ENCODE measurements around the gene CHI3L1. TPM values are rescaled to one million over a fixed set of nuclear protein-coding genes. Genes with fewer than 3 reads are reported as not detected.

CHI3L1 gene
- total RNA-seq, 1 donor from 2014 or later, result 7.4 TPM

GRCh38 chr1:203156280-203156679 is 30.2 kb downstream of the CHI3L1 start:
- intact Hi-C loops (cut with DNase I), result no loop called here
- no peak for DNase-seq (ENCODE audit: low spot score)

DNA sequence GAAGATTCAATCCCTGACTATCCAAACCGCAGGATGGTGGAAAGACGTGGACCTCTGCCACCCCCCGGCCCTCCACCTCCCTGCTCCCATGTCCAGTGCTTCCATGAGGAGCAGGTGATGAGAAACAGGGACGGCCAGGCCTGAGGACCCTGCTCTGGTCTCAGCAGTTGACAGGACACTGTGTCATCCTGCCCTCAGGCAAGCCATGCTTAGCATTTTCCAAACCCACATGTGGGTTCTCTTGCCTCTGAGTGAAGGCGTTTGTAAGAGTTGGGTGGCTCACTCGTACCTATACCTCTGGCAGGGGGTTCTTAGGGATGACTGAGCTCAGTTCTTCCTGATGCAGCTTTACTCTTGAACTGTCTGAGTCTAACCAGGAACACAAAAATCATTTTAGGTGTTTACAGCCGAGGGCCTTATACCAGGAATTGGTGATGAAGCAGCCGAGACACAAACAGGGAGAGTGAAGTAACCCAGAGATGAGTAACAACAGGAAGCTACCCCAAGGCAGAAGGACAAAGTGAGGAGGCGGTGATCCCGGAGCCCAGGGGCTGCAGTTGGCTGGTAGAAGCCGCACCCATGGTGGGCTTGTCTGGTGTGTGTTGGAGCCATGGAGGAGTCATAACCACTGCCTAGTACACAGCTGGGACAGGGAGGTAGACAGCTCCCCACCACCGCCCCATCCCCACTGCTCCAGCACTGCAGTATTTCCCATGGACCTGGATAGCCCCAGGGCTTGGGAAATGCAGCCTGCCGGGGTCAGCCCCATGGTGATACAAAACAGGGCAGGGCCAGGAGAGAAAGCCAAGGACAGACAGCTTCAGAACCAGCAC is 32.3 kb downstream of the CHI3L1 start:
- intact Hi-C loops (cut with DNase I), result no loop called here

DNA sequence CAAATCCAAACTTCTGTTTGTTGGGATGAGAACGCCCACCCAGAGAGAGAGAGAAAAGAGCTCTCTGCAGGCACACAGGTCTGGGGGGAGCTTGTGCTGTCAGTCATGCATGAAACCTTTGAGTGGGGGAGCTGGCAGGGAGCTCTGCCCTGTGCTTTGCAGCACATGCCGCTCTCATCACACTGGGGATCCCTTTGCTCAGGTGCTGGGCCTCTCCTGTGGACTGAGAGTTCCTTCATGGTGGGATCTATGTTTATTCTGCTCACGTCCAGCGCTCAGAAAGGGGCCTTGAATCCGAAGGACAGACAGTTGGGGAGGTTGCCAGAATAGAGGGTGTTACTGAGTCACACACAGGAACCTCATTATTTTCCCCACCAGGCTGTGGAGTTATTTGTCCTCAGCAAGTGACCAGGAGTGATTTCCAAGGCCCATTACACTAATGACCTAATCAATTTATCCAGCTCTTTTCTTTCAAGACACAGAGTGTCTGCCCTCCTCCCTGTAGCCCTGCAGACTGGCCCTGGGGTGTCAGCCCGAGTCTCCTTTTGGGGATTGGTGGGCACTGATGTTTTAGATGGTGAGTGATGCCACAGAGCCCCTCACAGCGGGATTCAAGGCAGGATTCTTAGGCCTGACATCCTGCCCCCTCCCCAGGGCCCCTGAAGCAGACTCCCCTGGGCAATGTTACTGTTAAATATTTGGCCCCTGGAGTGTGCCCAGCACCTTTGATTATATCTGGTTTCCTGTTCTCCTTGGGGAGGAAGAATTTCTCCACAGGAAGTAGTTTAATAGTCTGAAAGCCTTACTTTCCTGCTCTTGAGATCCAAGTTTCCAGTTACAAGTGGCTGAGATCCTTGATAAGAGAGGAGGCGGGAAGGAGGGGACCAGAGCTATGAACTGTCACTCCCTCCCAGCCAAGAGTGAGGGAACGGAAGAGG is 33.2 kb downstream of the CHI3L1 start:
- no peak for DNase-seq (ENCODE audit: low spot score)

More for the DNA sequence above, 32.3 kb downstream of the CHI3L1 start:
- no peak for DNase-seq (ENCODE audit: low spot score)

GRCh38 chr1:203152158-203153034 is 34.1 kb downstream of the CHI3L1 start:
- intact Hi-C loops (cut with DNase I), result no loop called here
- DNase-seq (ENCODE audit: low spot score), result no peak

More for the DNA sequence above, 33.2 kb downstream of the CHI3L1 start:
- intact Hi-C loops (cut with DNase I), result no loop called here

DNA sequence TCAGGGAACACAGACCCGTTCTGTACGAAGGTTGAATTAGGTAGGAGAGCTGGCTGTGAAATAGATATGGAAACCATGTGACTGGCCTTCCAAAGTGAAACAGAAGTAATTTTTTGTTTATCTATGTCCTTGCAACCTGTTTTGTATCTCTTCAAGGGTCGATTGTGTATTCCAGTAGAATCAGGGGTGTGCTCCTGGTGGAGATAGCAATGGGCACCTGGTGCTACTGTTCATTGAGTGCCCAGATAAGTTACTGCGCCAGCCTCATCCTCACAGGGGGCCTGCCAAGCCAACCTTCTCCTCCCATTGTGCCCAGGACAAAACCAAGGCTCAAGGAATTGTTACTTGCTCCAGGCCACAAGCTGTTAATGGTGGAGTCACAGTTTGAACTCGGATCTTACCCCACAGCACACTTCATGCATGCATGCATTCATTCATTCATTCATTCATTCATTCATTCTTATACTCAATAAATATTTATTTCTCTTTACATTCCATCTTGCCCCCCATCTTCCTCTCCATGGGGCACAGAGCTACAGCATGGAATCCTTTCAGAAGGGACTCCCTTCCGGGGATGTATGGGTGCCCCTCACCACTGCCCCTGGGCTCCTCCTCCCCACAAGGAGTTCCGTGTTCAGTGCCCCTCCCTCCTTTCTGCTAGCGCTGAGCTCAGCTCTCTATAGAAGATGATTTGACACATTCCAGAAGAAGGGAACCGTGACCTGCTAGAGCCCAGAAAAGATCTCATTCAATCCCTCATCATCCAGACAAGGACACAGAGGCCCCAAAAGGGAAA is 34.9 kb downstream of the CHI3L1 start:
- intact Hi-C loops (cut with DNase I), result no loop called here
- DNase-seq (ENCODE audit: low spot score), result no peak

DNA sequence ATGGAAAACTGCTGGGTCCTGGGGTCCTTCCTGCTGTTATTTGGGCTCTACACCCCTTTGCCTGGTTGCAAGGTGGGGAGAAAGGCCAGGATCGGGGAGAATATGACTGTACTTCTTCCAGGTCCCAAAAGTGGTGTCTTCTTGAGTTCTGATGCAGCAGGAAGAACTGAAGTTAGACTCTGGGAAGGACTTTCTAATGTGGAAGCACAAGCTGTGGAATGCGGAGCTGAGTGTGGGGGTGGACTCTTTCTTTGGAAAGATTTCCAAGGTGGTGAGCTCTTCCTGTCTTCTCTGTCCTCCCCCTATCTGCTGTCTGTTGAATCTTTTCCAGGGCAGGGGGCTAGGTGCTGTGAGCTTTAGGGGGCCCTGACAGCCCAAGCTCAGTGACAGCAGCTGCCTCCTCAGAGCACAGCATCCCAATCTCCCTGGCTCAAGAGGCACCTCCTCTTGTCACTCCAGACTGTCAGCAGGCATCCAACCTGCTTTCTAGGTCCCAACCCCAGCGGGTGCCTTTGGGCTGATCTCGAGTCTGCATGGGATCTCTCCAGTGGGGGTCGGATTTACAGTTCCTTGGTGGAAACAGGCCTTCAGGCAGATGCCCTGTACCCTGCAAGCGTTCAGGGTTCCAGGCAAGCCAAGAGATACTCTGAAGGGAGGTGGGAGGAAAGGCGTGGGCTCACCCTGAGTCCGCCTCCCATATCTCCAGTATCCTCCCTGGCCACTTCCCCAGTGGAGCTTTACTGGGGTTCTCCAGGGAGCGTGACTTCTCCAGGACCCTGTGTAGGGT is 35.8 kb downstream of the CHI3L1 start:
- intact Hi-C loops (cut with DNase I), result no loop called here
- no peak for DNase-seq (ENCODE audit: low spot score)

DNA sequence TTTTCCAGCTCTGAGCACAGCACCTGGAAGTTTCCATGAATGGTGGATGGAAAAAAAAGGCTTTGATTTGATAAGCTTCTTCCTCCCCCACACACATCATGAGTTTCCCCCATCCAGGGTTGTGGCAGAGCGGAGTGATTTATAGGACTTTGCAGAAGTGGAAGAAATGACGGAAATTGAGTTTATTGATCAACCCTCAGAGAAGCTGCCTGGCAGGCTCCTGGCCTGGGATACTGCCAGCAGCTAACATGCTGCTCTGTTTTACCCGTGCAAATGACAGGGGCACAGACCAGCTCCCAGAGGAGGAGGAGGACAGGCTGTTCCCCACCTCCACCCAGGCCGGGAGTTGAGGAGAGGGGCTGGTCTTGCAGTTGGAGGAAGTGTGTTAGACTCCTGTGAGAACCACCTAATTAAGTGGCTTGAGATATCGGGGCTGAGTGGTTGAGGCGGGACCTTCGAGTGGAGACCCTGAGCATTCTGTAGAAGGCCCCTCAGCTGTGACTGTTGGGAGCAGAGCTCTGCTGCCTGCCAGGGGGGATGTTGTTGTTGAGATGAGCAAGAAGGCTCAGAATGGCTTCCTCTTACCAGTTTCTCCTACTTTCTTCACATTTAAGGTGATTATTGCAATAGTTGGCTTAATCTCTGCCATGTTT is 37.2 kb downstream of the CHI3L1 start:
- no peak for DNase-seq (ENCODE audit: low spot score)
- intact Hi-C loops (cut with DNase I), result no loop called here

- DNase-seq (ENCODE audit: low spot score), result no peak
- intact Hi-C loops (cut with DNase I), result no loop called here
Measured at GRCh38 chr1:203148579-203148978, 37.9 kb downstream of the CHI3L1 start.

DNA sequence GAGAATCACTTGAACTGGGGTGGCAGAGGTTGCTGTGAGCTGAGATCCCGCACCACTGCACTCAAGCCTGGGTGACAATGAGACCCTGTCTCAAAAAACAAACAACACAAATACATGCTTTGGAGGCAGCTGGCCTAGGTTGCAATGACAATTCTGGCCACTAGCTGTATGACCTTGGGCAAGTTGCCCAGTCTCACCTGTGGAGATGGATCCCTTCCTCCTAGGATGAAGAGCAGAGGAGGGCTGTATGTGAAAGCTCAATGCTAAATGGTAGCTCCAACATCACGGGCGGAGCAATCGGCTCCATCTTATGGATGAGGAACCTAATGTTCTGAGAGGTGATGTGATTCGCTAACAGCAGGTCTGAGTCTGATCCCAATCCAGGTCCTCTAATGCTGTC is 38.4 kb downstream of the CHI3L1 start:
- no peak for DNase-seq (ENCODE audit: low spot score)

DNA sequence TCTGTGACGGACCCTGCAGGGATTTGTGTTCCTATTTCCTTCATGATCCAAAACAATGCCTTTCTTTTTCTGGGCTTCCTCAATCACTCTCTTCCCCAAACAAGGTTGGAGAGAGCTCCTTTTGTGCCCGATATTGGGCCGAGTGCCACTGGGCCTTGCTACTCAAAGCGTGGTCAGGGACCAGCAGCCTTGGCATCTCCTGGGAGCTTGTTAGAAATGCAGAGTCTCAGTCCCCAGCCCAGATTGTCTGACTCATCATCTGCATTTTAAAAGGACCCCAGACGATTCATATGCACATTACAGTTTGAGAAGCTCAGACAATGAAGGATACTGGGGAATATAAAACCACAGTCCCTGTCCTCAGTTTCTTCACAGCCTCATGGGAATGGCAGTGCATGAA is 39.1 kb downstream of the CHI3L1 start:
- intact Hi-C loops (cut with DNase I), result no loop called here

More for the DNA sequence above, 38.4 kb downstream of the CHI3L1 start:
- intact Hi-C loops (cut with DNase I), result no loop called here

DNA sequence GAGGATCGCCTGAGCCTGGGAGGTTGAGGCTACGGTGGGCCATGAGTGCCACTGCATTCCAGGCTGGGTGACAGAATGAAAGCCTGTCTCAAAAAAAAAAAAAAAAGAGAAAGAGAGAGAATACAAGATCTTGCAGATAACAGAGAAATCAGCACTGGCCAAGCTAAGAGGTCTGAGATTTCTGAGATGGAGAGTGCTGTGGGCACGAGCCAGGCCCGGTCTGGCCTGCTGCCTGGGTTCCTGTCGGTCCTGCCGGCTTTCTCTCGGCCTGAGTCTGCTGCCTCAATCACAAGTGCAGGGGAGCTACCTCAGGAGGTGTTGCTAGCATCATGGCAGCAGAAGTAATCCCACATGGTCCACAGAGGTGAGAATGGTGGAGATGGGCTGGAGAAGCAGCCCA is 40.0 kb downstream of the CHI3L1 start:
- intact Hi-C loops (cut with DNase I), result no loop called here
- DNase-seq (ENCODE audit: low spot score), result no peak

More for the DNA sequence above, 39.1 kb downstream of the CHI3L1 start:
- DNase-seq (ENCODE audit: low spot score), result no peak

DNA sequence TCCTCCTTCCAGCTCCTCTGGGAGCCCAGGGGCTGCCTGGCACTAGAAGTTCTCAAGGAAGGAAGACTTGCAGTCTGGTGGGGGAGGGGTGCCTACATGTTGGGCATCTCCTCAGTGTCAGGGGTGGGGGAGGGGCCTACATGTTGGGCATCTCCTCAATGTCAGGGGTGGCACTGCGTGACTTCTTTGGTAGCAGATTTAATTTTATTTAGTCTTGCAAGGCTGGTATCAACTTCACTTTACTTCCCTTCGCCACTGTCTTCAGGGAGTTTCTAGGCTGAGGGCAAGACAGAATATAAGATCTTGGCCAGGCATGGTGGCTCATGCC is 40.5 kb downstream of the CHI3L1 start:
- intact Hi-C loops (cut with DNase I), result no loop called here
- DNase-seq (ENCODE audit: low spot score), result no peak

GRCh38 chr1:203145321-203146041 is 41.0 kb downstream of the CHI3L1 start:
- no peak for DNase-seq (ENCODE audit: low spot score)
- intact Hi-C loops (cut with DNase I), result no loop called here

DNA sequence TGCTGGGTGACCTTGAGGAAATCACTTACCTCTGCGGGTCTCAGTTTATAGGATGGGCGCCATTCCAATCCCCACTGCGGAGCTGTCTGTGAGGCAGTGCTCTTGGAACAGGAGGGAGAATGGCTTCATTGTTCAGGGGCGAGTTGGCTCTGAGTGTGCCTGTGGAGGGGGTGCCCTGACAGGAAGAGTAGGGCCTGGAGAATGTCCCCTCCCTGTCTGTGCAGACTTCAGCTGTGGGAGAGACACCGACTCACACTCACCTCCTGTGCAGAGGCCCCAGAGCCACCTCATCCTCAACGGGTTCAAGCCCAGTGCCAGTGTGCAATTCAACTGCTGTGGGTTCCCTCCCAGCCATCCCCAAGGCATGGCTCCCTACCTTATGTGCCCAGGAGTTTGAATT is 41.8 kb downstream of the CHI3L1 start:
- intact Hi-C loops (cut with DNase I), result no loop called here
- DNase-seq (ENCODE audit: low spot score), result no peak

DNA sequence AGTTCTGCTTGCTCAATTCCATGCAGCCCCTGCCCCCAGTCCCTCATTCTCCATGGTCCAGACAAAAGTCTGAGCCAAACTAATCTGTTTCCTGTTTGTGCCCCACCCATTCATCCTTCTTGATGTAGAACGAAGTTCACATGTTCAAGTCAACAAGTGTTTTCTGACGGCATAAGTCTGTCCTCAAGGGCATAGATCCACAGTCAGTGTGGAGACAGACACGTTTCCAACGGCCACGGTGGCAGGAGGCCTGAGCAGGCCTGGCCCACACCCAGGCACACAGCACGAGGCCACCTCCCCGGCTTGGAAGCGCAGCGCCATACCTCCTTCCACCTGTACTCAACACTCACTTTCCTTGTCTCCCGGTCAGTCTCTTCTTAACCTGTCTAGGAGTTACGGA is 42.9 kb downstream of the CHI3L1 start:
- intact Hi-C loops (cut with DNase I), result no loop called here
- DNase-seq (ENCODE audit: low spot score), result no peak

DNA sequence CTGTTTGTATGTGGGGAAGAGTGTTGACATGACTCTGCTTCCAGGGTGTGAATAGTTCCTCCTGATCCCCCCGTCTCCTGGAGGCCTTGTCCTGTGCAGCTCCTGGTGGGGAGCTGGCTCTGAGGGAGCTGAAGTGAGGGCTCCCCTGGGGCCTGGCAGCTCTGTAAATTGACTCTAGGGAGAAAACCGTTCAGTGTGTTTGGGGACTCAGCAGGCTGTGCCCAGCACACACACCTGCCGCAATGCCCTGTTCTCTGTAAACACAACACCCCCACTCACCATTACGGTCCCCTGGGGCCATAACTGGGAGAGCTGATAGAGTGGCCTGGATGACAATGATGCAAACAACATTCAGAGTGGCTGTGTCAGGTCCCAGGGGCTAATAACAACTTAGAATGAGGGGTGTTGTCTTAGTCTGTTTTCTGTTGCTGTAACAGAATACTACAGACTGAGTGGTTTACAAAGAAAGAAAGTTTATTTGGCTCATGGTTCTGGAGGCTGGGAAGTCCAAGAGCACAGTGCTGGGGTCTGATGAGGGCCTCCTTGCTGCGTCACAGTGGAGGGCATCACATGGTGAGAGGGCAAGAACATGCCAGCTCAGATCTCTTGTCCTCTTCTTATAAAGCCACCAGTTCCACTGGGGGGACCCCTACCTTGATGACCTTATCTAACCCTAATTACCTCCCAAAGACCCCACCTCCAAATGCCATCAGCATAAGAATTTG is 43.7 kb downstream of the CHI3L1 start:
- no peak for DNase-seq (ENCODE audit: low spot score)
- intact Hi-C loops (cut with DNase I), result no loop called here
